ENCODE results near the gene ARHGEF11.

DNA sequence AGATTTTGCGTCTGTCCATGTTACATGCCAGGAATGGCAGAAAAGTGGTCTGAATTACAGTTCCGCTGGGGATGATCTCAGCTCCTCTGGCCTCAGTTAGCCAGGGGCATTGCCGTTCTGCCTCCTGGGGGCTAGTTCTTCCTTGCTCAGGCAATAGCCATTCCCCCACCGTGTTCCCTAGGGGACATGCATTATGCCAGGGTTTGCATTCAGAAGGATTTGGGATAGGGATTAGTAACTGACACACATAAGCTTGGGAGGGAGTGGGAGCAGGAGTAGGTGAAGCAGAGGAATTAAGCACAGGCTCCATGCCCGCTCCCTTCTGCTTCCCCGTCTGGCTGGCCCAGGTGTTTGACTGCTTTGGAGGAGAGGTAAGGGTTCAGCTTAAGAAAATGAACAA, 112.4 kb downstream of the ARHGEF11 start:
- TF ChIP-seq, protein P1, sequence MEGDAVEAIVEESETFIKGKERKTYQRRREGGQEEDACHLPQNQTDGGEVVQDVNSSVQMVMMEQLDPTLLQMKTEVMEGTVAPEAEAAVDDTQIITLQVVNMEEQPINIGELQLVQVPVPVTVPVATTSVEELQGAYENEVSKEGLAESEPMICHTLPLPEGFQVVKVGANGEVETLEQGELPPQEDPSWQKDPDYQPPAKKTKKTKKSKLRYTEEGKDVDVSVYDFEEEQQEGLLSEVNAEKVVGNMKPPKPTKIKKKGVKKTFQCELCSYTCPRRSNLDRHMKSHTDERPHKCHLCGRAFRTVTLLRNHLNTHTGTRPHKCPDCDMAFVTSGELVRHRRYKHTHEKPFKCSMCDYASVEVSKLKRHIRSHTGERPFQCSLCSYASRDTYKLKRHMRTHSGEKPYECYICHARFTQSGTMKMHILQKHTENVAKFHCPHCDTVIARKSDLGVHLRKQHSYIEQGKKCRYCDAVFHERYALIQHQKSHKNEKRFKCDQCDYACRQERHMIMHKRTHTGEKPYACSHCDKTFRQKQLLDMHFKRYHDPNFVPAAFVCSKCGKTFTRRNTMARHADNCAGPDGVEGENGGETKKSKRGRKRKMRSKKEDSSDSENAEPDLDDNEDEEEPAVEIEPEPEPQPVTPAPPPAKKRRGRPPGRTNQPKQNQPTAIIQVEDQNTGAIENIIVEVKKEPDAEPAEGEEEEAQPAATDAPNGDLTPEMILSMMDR (IDR thresholded peaks at IDR 0.05; ENCODE audit: borderline replicate concordance, extremely low read depth, low read length, poor library complexity, severe bottlenecking), result no peak
- no peak for TF ChIP-seq EZH2 (IDR thresholded peaks at IDR 0.05; ENCODE audit: borderline replicate concordance, low read depth, low read length, severe bottlenecking)

All from DND-41 (cell line).